GM19467 (cell line): ENCODE results near the gene RIMS3.

Source experiments
- ATAC-seq: cut with Tn5 transposase; IDR thresholded peaks from one replicate; pipeline ENCODE4 v1.9.1; 2021; ENCODE audit warnings: mild to moderate bottlenecking, moderate library complexity; ENCODE audit not compliant: unreplicated experiment

RIMS3 gene

GRCh38 chr1:40691538-40692428 is 26.3 kb upstream of the RIMS3 start, which contains the start of gene NFYC:
Gene NFYC, plus strand, starts transcription at chr1:40691704. Its CDS starts 47,140 bp downstream, at chr1:40738844.
- ATAC-seq, result peak; percentile 74

GRCh38 chr1:40690771-40691537 is 25.5 kb upstream of the RIMS3 start:
- ATAC-seq, result no peak

GRCh38 chr1:40689737-40690136 is 24.3 kb upstream of the RIMS3 start:
- ATAC-seq, result no peak

- ATAC-seq, result no peak
Observed at GRCh38 chr1:40687661-40688060, 22.2 kb upstream of the RIMS3 start.

GRCh38 chr1:40687059-40687458 is 21.6 kb upstream of the RIMS3 start:
- no peak for ATAC-seq

GRCh38 chr1:40684669-40685068 is 19.2 kb upstream of the RIMS3 start:
- ATAC-seq, result no peak

GRCh38 chr1:40679165-40679953 is 13.9 kb upstream of the RIMS3 start:
- ATAC-seq, result no peak

GRCh38 chr1:40676501-40676900 is 11.0 kb upstream of the RIMS3 start:
- ATAC-seq, result no peak

GRCh38 chr1:40673452-40673851 is 8.0 kb upstream of the RIMS3 start:
- ATAC-seq, result no peak

GRCh38 chr1:40668769-40669525 is 3.5 kb upstream of the RIMS3 start:
- ATAC-seq, result peak; percentile 56

- ATAC-seq, result no peak
Observed at GRCh38 chr1:40664791-40665190, 691 bp downstream of the RIMS3 start.

- no peak for ATAC-seq
Observed at GRCh38 chr1:40664167-40664537, 1.3 kb downstream of the RIMS3 start.

GRCh38 chr1:40663324-40664166 is 1.9 kb downstream of the RIMS3 start:
- ATAC-seq, result no peak

GRCh38 chr1:40662864-40663263 is 2.6 kb downstream of the RIMS3 start:
- ATAC-seq, result no peak

- no peak for ATAC-seq
Observed at GRCh38 chr1:40662151-40662550, 3.3 kb downstream of the RIMS3 start.

- ATAC-seq, result no peak
Observed at GRCh38 chr1:40661678-40662077, 3.8 kb downstream of the RIMS3 start.

- ATAC-seq, result no peak
Observed at GRCh38 chr1:40659649-40659947, 5.9 kb downstream of the RIMS3 start.

GRCh38 chr1:40658751-40659648 is 6.5 kb downstream of the RIMS3 start:
- no peak for ATAC-seq

- no peak for ATAC-seq
Observed at GRCh38 chr1:40657046-40657445, 8.4 kb downstream of the RIMS3 start.
